HepG2 (cell line): ENCODE results near the gene TPRN. TPM values are rescaled to one million over a fixed set of nuclear protein-coding genes. Genes with fewer than 3 reads are reported as not detected.
A peak's percentile ranks its signal among the peaks of the same experiment; 100 is the strongest.

Source experiments
- ARID3A ChIP-seq: IDR thresholded peaks from 2 replicates; pipeline ENCODE4 v1.6.1; 2012; ENCODE audit warnings: low read depth, low read length, improper control_type of control experiment
- ELF3 ChIP-seq: IDR thresholded peaks from 2 replicates; pipeline ENCODE4 v1.6.1; 2016; ENCODE audit warnings: missing genetic modification reagents, missing compliant biosample characterization
- IRX3 ChIP-seq: sonication (generic); formaldehyde crosslinking; IDR thresholded peaks from 2 replicates; pipeline ENCODE4 v1.8.1; 2023; ENCODE audit warnings: mild to moderate bottlenecking, low read depth, missing genetic modification reagents, borderline replicate concordance
- KLF6 ChIP-seq: IDR thresholded peaks from 2 replicates; pipeline ENCODE4 v1.8.0; 2016; ENCODE audit warnings: missing biosample characterization, missing genetic modification reagents
- NR1H2 ChIP-seq: sonication (generic); formaldehyde crosslinking; IDR thresholded peaks from 2 replicates; pipeline ENCODE4 v1.8.1; 2022; ENCODE audit warnings: low read depth, missing genetic modification reagents, borderline replicate concordance
- RFX1 ChIP-seq: fragments of 450-650 bp; IDR thresholded peaks from 2 replicates; pipeline ENCODE4 v1.6.1; 2017
- SNAPC5 ChIP-seq: sonication (generic); formaldehyde crosslinking; IDR thresholded peaks from 2 replicates; pipeline ENCODE4 v1.8.1; 2023; ENCODE audit warnings: mild to moderate bottlenecking, missing genetic modification reagents, borderline replicate concordance
- ZNF484 ChIP-seq: sonication (generic); formaldehyde crosslinking; IDR thresholded peaks from 2 replicates; pipeline ENCODE4 v1.5.1; 2020; ENCODE audit warnings: mild to moderate bottlenecking, low read depth, missing genetic modification reagents, borderline replicate concordance
- ZNF530 ChIP-seq: sonication (generic); formaldehyde crosslinking; IDR thresholded peaks from 2 replicates; pipeline ENCODE4 v1.5.0; 2020; ENCODE audit warnings: low read depth, mild to moderate bottlenecking, missing genetic modification reagents
- polyA plus RNA-seq, 8 experiments: library from polyadenylated mRNA; depleted of rRNA in 3 of 8; stranded (reverse) in 7 of 8; unstranded in 1 of 8; fragments of >200 nt; fragmentation: Illumina TruSeq in 4 of 8; extraction: Trizol in 4 of 8; gene quantifications; 2 replicates each; pipeline versions ENCODE4 v1.2.1 to v1.2.3, GENCODE V29; 2011 to 2016; ENCODE audit warnings: low read depth in 4 of 8, missing spikeins in 1 of 8, mixed read lengths in 1 of 8; ENCODE audit not compliant: insufficient read depth in 1 of 8
- total RNA-seq, 5 experiments: library from RNA; depleted of rRNA; stranded (reverse); fragments of >200 nt; fragmentation: Illumina TruSeq; extraction: Trizol; gene quantifications; 2 replicates each; pipeline ENCODE4 v1.2.3, GENCODE V29; 2016; ENCODE audit warnings: low read depth in 1 of 5
- TF ChIP-seq, protein P1 (sequence below): sonication (generic); formaldehyde crosslinking; IDR thresholded peaks from 2 replicates; pipeline ENCODE4; 2020; ENCODE audit warnings: missing genetic modification reagents, mild to moderate bottlenecking, borderline replicate concordance
- TF ChIP-seq, protein P2 (sequence below): sonication (generic); formaldehyde crosslinking; IDR thresholded peaks from one replicate; pipeline ENCODE4 v1.5.1; 2020; ENCODE audit warnings: mild to moderate bottlenecking, missing genetic modification reagents; ENCODE audit errors: not compliant biosample characterization
- TF ChIP-seq, protein P3 (sequence below): sonication (generic); formaldehyde crosslinking; conservative IDR thresholded peaks from 2 replicates; pipeline ENCODE4 v1.8.1; 2023; ENCODE audit warnings: missing genetic modification reagents
- TF ChIP-seq, protein P4 (sequence below): sonication (generic); formaldehyde crosslinking; IDR thresholded peaks from 2 replicates; pipeline ENCODE4 v1.8.0; 2022; ENCODE audit warnings: missing genetic modification reagents, mild to moderate bottlenecking, inconsistent platforms, borderline replicate concordance

Gene TPRN
- total and polyA plus RNA-seq, 2 of the 13 experiments (the other 11 are each of a cell fraction or from before 2014, with no cell fraction given), result 10.1 to 19.2 TPM

- TF ChIP-seq, protein P1, sequence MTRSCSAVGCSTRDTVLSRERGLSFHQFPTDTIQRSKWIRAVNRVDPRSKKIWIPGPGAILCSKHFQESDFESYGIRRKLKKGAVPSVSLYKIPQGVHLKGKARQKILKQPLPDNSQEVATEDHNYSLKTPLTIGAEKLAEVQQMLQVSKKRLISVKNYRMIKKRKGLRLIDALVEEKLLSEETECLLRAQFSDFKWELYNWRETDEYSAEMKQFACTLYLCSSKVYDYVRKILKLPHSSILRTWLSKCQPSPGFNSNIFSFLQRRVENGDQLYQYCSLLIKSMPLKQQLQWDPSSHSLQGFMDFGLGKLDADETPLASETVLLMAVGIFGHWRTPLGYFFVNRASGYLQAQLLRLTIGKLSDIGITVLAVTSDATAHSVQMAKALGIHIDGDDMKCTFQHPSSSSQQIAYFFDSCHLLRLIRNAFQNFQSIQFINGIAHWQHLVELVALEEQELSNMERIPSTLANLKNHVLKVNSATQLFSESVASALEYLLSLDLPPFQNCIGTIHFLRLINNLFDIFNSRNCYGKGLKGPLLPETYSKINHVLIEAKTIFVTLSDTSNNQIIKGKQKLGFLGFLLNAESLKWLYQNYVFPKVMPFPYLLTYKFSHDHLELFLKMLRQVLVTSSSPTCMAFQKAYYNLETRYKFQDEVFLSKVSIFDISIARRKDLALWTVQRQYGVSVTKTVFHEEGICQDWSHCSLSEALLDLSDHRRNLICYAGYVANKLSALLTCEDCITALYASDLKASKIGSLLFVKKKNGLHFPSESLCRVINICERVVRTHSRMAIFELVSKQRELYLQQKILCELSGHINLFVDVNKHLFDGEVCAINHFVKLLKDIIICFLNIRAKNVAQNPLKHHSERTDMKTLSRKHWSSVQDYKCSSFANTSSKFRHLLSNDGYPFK (CRISPR knock-in tag), result no peak
- TF ChIP-seq NR1H2 (CRISPR knock-in tag) (0 out of 2 replicates have a peak, but pooled peaks have one; percentile 67), ZNF530 (CRISPR knock-in tag) (no peak), IRX3 (CRISPR knock-in tag) (no peak), ARID3A (no peak), ELF3 (CRISPR knock-in tag) (no peak), SNAPC5 (CRISPR knock-in tag) (no peak), KLF6 (CRISPR knock-in tag) (no peak), RFX1 (no peak), ZNF484 (no peak)
- TF ChIP-seq, protein P2, sequence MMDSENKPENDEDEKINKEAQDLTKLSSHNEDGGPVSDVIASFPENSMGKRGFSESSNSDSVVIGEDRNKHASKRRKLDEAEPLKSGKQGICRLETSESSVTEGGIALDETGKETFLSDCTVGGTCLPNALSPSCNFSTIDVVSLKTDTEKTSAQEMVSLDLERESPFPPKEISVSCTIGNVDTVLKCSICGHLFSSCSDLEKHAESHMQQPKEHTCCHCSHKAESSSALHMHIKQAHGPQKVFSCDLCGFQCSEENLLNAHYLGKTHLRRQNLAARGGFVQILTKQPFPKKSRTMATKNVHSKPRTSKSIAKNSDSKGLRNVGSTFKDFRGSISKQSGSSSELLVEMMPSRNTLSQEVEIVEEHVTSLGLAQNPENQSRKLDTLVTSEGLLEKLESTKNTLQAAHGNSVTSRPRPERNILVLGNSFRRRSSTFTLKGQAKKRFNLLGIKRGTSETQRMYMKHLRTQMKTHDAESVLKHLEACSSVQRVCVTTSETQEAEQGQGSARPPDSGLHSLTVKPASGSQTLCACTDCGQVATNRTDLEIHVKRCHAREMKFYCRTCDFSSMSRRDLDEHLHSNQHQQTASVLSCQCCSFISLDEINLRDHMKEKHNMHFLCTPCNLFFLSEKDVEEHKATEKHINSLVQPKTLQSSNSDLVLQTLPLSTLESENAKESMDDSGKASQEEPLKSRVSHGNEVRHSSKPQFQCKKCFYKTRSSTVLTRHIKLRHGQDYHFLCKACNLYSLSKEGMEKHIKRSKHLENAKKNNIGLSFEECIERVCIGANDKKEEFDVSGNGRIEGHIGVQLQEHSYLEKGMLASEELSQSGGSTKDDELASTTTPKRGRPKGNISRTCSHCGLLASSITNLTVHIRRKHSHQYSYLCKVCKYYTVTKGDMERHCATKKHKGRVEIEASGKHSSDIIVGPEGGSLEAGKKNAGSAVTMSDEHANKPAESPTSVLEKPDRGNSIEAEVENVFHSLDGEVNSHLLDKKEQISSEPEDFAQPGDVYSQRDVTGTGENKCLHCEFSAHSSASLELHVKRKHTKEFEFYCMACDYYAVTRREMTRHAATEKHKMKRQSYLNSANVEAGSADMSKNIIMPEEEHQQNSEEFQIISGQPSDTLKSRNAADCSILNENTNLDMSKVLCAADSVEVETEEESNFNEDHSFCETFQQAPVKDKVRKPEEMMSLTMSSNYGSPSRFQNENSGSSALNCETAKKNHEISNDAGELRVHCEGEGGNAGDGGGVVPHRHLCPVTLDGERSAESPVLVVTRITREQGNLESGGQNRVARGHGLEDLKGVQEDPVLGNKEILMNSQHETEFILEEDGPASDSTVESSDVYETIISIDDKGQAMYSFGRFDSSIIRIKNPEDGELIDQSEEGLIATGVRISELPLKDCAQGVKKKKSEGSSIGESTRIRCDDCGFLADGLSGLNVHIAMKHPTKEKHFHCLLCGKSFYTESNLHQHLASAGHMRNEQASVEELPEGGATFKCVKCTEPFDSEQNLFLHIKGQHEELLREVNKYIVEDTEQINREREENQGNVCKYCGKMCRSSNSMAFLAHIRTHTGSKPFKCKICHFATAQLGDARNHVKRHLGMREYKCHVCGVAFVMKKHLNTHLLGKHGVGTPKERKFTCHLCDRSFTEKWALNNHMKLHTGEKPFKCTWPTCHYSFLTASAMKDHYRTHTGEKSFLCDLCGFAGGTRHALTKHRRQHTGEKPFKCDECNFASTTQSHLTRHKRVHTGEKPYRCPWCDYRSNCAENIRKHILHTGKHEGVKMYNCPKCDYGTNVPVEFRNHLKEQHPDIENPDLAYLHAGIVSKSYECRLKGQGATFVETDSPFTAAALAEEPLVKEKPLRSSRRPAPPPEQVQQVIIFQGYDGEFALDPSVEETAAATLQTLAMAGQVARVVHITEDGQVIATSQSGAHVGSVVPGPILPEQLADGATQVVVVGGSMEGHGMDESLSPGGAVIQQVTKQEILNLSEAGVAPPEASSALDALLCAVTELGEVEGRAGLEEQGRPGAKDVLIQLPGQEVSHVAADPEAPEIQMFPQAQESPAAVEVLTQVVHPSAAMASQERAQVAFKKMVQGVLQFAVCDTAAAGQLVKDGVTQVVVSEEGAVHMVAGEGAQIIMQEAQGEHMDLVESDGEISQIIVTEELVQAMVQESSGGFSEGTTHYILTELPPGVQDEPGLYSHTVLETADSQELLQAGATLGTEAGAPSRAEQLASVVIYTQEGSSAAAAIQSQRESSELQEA, result peak; percentile 30
- TF ChIP-seq, protein P3, sequence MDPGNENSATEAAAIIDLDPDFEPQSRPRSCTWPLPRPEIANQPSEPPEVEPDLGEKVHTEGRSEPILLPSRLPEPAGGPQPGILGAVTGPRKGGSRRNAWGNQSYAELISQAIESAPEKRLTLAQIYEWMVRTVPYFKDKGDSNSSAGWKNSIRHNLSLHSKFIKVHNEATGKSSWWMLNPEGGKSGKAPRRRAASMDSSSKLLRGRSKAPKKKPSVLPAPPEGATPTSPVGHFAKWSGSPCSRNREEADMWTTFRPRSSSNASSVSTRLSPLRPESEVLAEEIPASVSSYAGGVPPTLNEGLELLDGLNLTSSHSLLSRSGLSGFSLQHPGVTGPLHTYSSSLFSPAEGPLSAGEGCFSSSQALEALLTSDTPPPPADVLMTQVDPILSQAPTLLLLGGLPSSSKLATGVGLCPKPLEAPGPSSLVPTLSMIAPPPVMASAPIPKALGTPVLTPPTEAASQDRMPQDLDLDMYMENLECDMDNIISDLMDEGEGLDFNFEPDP (CRISPR knock-in tag), result 0 out of 2 replicates have a peak, but pooled peaks have one; percentile 38
- TF ChIP-seq, protein P4, sequence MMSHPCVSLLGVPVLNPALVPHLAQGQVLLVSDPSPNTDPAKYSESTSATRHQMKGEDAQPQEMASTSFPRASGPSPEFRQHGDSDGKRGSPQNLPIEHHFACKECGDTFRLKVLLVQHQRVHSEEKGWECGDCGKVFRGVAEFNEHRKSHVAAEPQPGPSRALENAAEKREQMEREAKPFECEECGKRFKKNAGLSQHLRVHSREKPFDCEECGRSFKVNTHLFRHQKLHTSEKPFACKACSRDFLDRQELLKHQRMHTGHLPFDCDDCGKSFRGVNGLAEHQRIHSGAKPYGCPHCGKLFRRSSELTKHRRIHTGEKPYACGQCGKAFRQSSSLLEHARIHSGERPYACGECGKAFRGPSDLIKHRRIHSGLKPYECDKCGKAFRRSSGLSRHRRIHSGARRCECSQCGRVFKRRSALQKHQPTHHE (CRISPR knock-in tag), result no peak
Measured at GRCh38 chr9:137188086-137188489, 12.5 kb downstream of the TPRN start (continued).
